Neural progenitor cell (in vitro differentiated cells): Measurements from ENCODE around the gene TCFL5. TPM values are rescaled to one million over a fixed set of nuclear protein-coding genes. Genes with fewer than 3 reads are reported as not detected.
A peak's percentile ranks its signal among the peaks of the same experiment; 100 is the strongest.

Source experiments
- DNase-seq: peaks from one replicate; pipeline ENCODE4 v3.0.0-alpha.2; 2016; ENCODE audit warnings: low spot score
- H2AFZ ChIP-seq: fragments of 200-600 bp; sonication (generic); replicated peaks from 2 replicates; pipeline ENCODE4 v1.6.1; 2016; ENCODE audit warnings: antibody characterized with exemption
- H3F3A ChIP-seq: fragments of 200-600 bp; sonication (generic); 2 replicates; pipeline ENCODE4 v1.6.1; 2016; ENCODE audit warnings: antibody characterized with exemption, low read depth
- H3K27ac ChIP-seq: fragments of 200-600 bp; sonication (generic); 2 replicates; pipeline ENCODE4 v1.5.1; 2016; ENCODE audit warnings: mild to moderate bottlenecking
- H3K27me3 ChIP-seq: fragments of 200-600 bp; sonication (generic); 2 replicates; pipeline ENCODE4 v1.6.1; 2016; ENCODE audit warnings: mild to moderate bottlenecking, moderate library complexity
- H3K36me3 ChIP-seq: fragments of 200-600 bp; sonication (generic); 2 replicates; pipeline ENCODE4 v1.5.1; 2016
- H3K4me1 ChIP-seq: fragments of 200-600 bp; sonication (generic); 2 replicates; pipeline ENCODE4 v1.6.1; 2016; ENCODE audit warnings: mixed run types
- H3K4me2 ChIP-seq: fragments of 200-600 bp; sonication (generic); 2 replicates; pipeline ENCODE4 v1.6.1; 2016
- H3K4me3 ChIP-seq: fragments of 200-600 bp; sonication (generic); 2 replicates; pipeline ENCODE4 v1.5.1; 2016
- H3K79me2 ChIP-seq: fragments of 200-600 bp; sonication (generic); 2 replicates; pipeline ENCODE4 v1.6.1; 2016; ENCODE audit warnings: low read depth
- H3K9ac ChIP-seq: fragments of 200-600 bp; sonication (generic); 2 replicates; pipeline ENCODE4 v1.6.1; 2016
- H3K9me3 ChIP-seq: fragments of 200-600 bp; sonication (generic); 2 replicates; pipeline ENCODE4 v1.5.1; 2016; ENCODE audit warnings: low read depth
- H4K20me1 ChIP-seq: fragments of 200-600 bp; sonication (generic); 2 replicates; pipeline ENCODE4 v1.6.1; 2016; ENCODE audit warnings: low read depth
- H3K27ac Mint-ChIP-seq: 3 replicates; pipeline ENCODE4 v1.8.0; 2021; ENCODE audit warnings: mixed read lengths
- H3K27me3 Mint-ChIP-seq: 2 replicates; pipeline ENCODE4 v1.8.0; 2022; ENCODE audit warnings: low read depth, mild to moderate bottlenecking, inconsistent platforms, moderate library complexity, mixed read lengths; ENCODE audit not compliant: insufficient read depth
- H3K36me3 Mint-ChIP-seq: 3 replicates; pipeline ENCODE4 v1.8.0; 2021; ENCODE audit warnings: mixed read lengths
- H3K4me1 Mint-ChIP-seq: 3 replicates; pipeline ENCODE4 v1.8.0; 2021; ENCODE audit warnings: mixed read lengths
- H3K4me3 Mint-ChIP-seq: 3 replicates; pipeline ENCODE4 v1.8.0; 2021; ENCODE audit warnings: mild to moderate bottlenecking, moderate library complexity, mixed read lengths
- H3K9me3 Mint-ChIP-seq: 3 replicates; pipeline ENCODE4 v1.8.0; 2020; ENCODE audit warnings: mixed read lengths
- CTCF ChIP-seq: fragments of 200-600 bp; sonication (generic); IDR thresholded peaks from 2 replicates; pipeline ENCODE4 v1.5.1; 2017; ENCODE audit warnings: antibody characterized with exemption, mild to moderate bottlenecking
- EZH2 ChIP-seq: fragments of 200-600 bp; sonication (generic); IDR thresholded peaks from 2 replicates; pipeline ENCODE4 v1.6.1; 2017; ENCODE audit warnings: antibody characterized with exemption, mild to moderate bottlenecking, moderate library complexity
- EZH2phosphoT487 ChIP-seq: fragments of 200-600 bp; sonication (generic); IDR thresholded peaks from 2 replicates; pipeline ENCODE4 v1.6.1; 2017; ENCODE audit warnings: antibody characterized with exemption
- total RNA-seq: library from RNA; depleted of rRNA; stranded (reverse); fragments of >200 nt; gene quantifications from 2 replicates; pipeline ENCODE4 v1.2.3, GENCODE V29; 2015; ENCODE audit warnings: low replicate concordance

Gene TCFL5
- total RNA-seq, 1 donor from 2014 or later, result 36.3 TPM

DNA sequence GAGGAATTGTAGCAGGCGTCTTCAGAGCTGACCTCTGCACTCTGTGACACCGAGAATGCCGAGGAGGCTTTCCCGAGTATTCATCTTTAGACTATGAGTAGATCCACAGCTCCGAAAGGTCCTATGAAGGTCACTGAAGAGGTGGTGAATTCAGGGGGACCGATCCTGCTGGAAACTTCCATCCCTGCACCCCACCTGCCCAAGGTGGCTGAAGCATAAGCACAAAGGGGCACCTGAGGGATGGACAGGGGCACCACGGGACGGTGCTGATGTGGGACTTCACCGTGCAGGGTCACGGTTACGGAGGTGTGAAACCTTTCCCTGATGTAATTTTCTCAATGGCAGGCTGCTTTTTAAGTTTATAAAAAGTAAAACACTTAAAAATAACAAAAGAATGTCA, 40.3 kb upstream of the TCFL5 start:
- DNase-seq, result no peak
- TF ChIP-seq EZH2 (no peak), EZH2phosphoT487 (no peak), CTCF (no peak)
- Mint-ChIP-seq H3K36me3 (peaks cover 25% of the 10 kb centered on the region), H3K4me1 (peaks cover 23% of the 10 kb centered on the region), H3K9me3 (no peaks in the 10 kb centered on the region), H3K27me3 (peaks cover 2% of the 10 kb centered on the region), H3K27ac (no peak overlapping the region), H3K4me3 (no peak overlapping the region)
- Histone ChIP-seq H3K27me3 (no peaks in the 10 kb centered on the region), H3K27ac (peak overlapping the region; percentile 61), H3K4me3 (no peak overlapping the region), H3K9me3 (no peaks in the 10 kb centered on the region), H2AFZ (no peak overlapping the region), H3K9ac (no peak overlapping the region), H4K20me1 (peaks cover 37% of the 10 kb centered on the region), H3K79me2 (peaks cover 3% of the 10 kb centered on the region), H3K36me3 (no peaks in the 10 kb centered on the region), H3K4me2 (no peak overlapping the region), H3F3A (peaks cover 35% of the 10 kb centered on the region), H3K4me1 (peaks cover 17% of the 10 kb centered on the region)

GRCh38 chr20:62900692-62901584, 39.3 kb upstream of the TCFL5 start:
- no peak overlapping the region for H2AFZ ChIP-seq
- H3K4me3 ChIP-seq, result no peak overlapping the region
- H3F3A ChIP-seq, result peaks cover 35% of the 10 kb centered on the region
- no peak for TF ChIP-seq EZH2
- no peak for TF ChIP-seq EZH2phosphoT487
- TF ChIP-seq CTCF, result no peak
- H3K79me2 ChIP-seq, result no peaks in the 10 kb centered on the region
- H4K20me1 ChIP-seq, result peaks cover 30% of the 10 kb centered on the region
- no peak overlapping the region for H3K4me3 Mint-ChIP-seq
- H3K9me3 Mint-ChIP-seq, result no peaks in the 10 kb centered on the region
- no peaks in the 10 kb centered on the region for H3K36me3 ChIP-seq
- H3K36me3 Mint-ChIP-seq, result peaks cover 20% of the 10 kb centered on the region
- H3K4me1 Mint-ChIP-seq, result peaks cover 23% of the 10 kb centered on the region
- no peaks in the 10 kb centered on the region for H3K27me3 ChIP-seq
- H3K27ac ChIP-seq, result peak overlapping the region; percentile 48
- H3K9me3 ChIP-seq, result no peaks in the 10 kb centered on the region
- peak; percentile 42 for DNase-seq
- H3K4me2 ChIP-seq, result no peak overlapping the region
- H3K27ac Mint-ChIP-seq, result no peak overlapping the region
- peaks cover 2% of the 10 kb centered on the region for H3K27me3 Mint-ChIP-seq
- H3K4me1 ChIP-seq, result peaks cover 17% of the 10 kb centered on the region
- H3K9ac ChIP-seq, result no peak overlapping the region

DNA sequence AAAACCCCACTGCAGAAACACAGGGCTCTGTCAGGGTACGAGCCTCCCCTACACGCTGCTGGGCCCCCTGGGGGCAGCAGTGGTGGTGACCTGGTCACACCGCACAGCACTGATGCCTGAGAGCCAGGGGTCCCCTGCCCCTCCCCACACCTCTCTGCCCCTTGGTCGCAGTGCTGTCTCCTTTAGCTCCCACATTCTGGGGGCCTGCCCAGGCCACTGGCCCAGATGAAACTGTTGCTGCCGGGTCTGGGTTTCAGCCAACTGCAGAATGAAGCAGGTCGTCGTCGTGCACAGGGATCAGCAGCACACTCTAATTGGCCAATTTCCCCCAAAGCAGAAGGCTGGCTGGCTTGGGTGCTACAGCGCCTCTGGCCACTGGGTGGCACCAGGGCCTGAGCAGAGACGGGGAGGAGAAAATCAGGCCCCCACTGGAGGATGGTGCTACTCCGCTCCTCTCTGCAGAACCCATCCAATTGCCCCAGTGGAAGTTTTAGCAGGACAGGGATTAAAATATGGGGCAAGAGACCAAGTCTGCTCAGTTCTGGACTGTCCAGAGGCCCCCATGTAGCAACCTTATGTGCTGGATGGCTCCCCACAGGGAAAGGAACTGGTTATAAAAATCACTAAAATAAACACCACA, 38.5 kb upstream of the TCFL5 start:
- Histone ChIP-seq H3K36me3 (no peaks in the 10 kb centered on the region), H3K4me2 (peak overlapping the region; percentile 65), H3F3A (peaks cover 35% of the 10 kb centered on the region), H3K27ac (peak overlapping the region; percentile 48), H3K79me2 (no peaks in the 10 kb centered on the region), H4K20me1 (peaks cover 30% of the 10 kb centered on the region), H3K4me1 (peaks cover 17% of the 10 kb centered on the region), H3K9ac (no peak overlapping the region), H2AFZ (no peak overlapping the region), H3K4me3 (peak overlapping the region; percentile 27), H3K27me3 (no peaks in the 10 kb centered on the region), H3K9me3 (no peaks in the 10 kb centered on the region)
- Mint-ChIP-seq H3K9me3 (no peaks in the 10 kb centered on the region), H3K36me3 (peaks cover 15% of the 10 kb centered on the region), H3K4me1 (peaks cover 23% of the 10 kb centered on the region), H3K27ac (no peak overlapping the region), H3K4me3 (peak overlapping the region; percentile 65), H3K27me3 (peaks cover 2% of the 10 kb centered on the region)
- DNase-seq, result peak; percentile 89
- TF ChIP-seq CTCF, result peak; percentile 73
- no peak for TF ChIP-seq EZH2
